IMR-90 (cell line): ENCODE data around the gene DHRS7C. TPM values are rescaled to one million over a fixed set of nuclear protein-coding genes. Genes with fewer than 3 reads are reported as not detected.
A peak's percentile ranks its signal among the peaks of the same experiment; 100 is the strongest.

ENCODE experiments used
- ATAC-seq: fragments of 200-7000 bp; cut with Tn5 transposase; 2 replicates; pipeline ENCODE4 v1.9.1; 2020; ENCODE audit warnings: low read depth, mild to moderate bottlenecking, moderate library complexity
- BruUV-seq: library from RNA; stranded (reverse); fragments of 400-500 nt; replicated peaks from 2 replicates; lab custom pipeline; 2021; lab: Mats Ljungman, UMichigan
- CTCF ChIA-PET: fragments of 300-600 bp; formaldehyde crosslinking; extraction: SDS; loops from one replicate; lab custom pipeline; 2021; ENCODE audit warnings: antibody characterized with exemption; lab: Yijun Ruan, JAX
- POLR2A ChIA-PET: fragments of 300-600 bp; sonication (Branson Sonifier 250); formaldehyde crosslinking; loops from one replicate; lab custom pipeline; 2022; ENCODE audit warnings: antibody characterized with exemption; ENCODE audit not compliant: unreplicated experiment; lab: Charles Lee
- DNase-seq: peaks from one replicate; pipeline ENCODE4 v3.0.0; 2013
- H2AFZ ChIP-seq: replicated peaks from 2 replicates; pipeline ENCODE3; 2013; ENCODE audit warnings: low read length, mild to moderate bottlenecking; ENCODE audit not compliant: poor library complexity
- H2AK5ac ChIP-seq: 2 replicates; pipeline ENCODE4 v1.6.1; 2013; ENCODE audit warnings: low read depth, low read length, inconsistent platforms
- H2AK9ac ChIP-seq: replicated peaks from 2 replicates; pipeline ENCODE3; 2013; ENCODE audit warnings: mild to moderate bottlenecking, low read depth, low read length, moderate library complexity; ENCODE audit not compliant: poor library complexity
- H2BK120ac ChIP-seq: 2 replicates; pipeline ENCODE4 v1.6.1; 2013; ENCODE audit warnings: low read depth, low read length, inconsistent platforms
- H2BK15ac ChIP-seq: 3 replicates; pipeline ENCODE4 v1.6.1; 2013; ENCODE audit warnings: low read depth, low read length, inconsistent platforms
- H2BK20ac ChIP-seq: 2 replicates; pipeline ENCODE4 v1.6.1; 2013; ENCODE audit warnings: low read depth, mild to moderate bottlenecking, inconsistent platforms, low read length, moderate library complexity
- H2BK5ac ChIP-seq: 2 replicates; pipeline ENCODE4 v1.6.1; 2013; ENCODE audit warnings: mild to moderate bottlenecking, low read depth, low read length, inconsistent platforms; ENCODE audit not compliant: poor library complexity, severe bottlenecking
- H3K14ac ChIP-seq: replicated peaks from 2 replicates; pipeline ENCODE4 v1.6.1; 2013; ENCODE audit warnings: low read depth, low read length, inconsistent platforms
- H3K18ac ChIP-seq: 2 replicates; pipeline ENCODE4 v1.6.1; 2013; ENCODE audit warnings: low read depth, low read length, control low read depth
- H3K23ac ChIP-seq: 2 replicates; pipeline ENCODE4 v1.6.1; 2013; ENCODE audit warnings: low read depth, low read length, inconsistent platforms
- H3K27ac ChIP-seq: 2 replicates; pipeline ENCODE4 v1.5.1; 2013; ENCODE audit warnings: mild to moderate bottlenecking, control low read depth, low read length; ENCODE audit not compliant: insufficient read depth
- H3K27me3 ChIP-seq: 2 replicates; pipeline ENCODE4 v1.6.1; 2013; ENCODE audit warnings: low read length; ENCODE audit not compliant: control insufficient read depth, insufficient read depth
- H3K36me3 ChIP-seq: 2 replicates; pipeline ENCODE4 v1.6.1; 2013; ENCODE audit warnings: low read length, mixed read lengths; ENCODE audit not compliant: control insufficient read depth, insufficient read depth
- H3K4ac ChIP-seq: 2 replicates; pipeline ENCODE4 v1.6.1; 2013; ENCODE audit warnings: low read depth, low read length, inconsistent platforms
- H3K4me1 ChIP-seq: 2 replicates; pipeline ENCODE4 v1.6.1; 2013; ENCODE audit warnings: low read length, mixed read lengths; ENCODE audit not compliant: control insufficient read depth, insufficient read depth
- H3K4me2 ChIP-seq: 2 replicates; pipeline ENCODE4 v1.6.1; 2013; ENCODE audit warnings: low read depth, mild to moderate bottlenecking, control low read depth, low read length, moderate library complexity
- H3K4me3 ChIP-seq: 2 replicates; pipeline ENCODE4 v1.5.1; 2013; ENCODE audit warnings: low read depth, mild to moderate bottlenecking, control low read depth, low read length, moderate library complexity; ENCODE audit not compliant: insufficient read depth
- H3K56ac ChIP-seq: 2 replicates; pipeline ENCODE4 v1.6.1; 2013; ENCODE audit warnings: low read length, inconsistent platforms; ENCODE audit not compliant: insufficient read depth; ENCODE audit errors: extremely low read depth
- H3K79me1 ChIP-seq, 2 experiments: 2 replicates each; pipeline ENCODE4 v1.6.1; 2013; ENCODE audit warnings: low read length in 2 of 2, inconsistent platforms in 1 of 2, low read depth in 1 of 2
- H3K9ac ChIP-seq: 2 replicates; pipeline ENCODE4 v1.6.1; 2013; ENCODE audit warnings: low read depth, low read length, control low read depth
- H3K9me1 ChIP-seq: 2 replicates; pipeline ENCODE4 v1.6.1; 2013; ENCODE audit warnings: low read length, inconsistent platforms; ENCODE audit not compliant: insufficient read depth
- H3K9me3 ChIP-seq: 2 replicates; pipeline ENCODE4 v1.6.1; 2013; ENCODE audit warnings: low read length; ENCODE audit not compliant: control insufficient read depth, insufficient read depth
- H4K20me1 ChIP-seq: 2 replicates; pipeline ENCODE4 v1.6.1; 2013; ENCODE audit warnings: low read length, inconsistent platforms; ENCODE audit not compliant: insufficient read depth
- H4K5ac ChIP-seq: 2 replicates; pipeline ENCODE4 v1.6.1; 2013; ENCODE audit warnings: mild to moderate bottlenecking, low read depth, low read length, control low read depth
- H4K8ac ChIP-seq, 2 experiments: 2 replicates each; pipeline ENCODE4 v1.6.1; 2013; ENCODE audit warnings: low read depth in 2 of 2, low read length in 2 of 2, control low read depth in 1 of 2, inconsistent platforms in 1 of 2
- H4K91ac ChIP-seq: 2 replicates; pipeline ENCODE4 v1.6.1; 2013; ENCODE audit warnings: low read depth, low read length, inconsistent platforms; ENCODE audit not compliant: insufficient read depth
- CTCF ChIP-seq: conservative IDR thresholded peaks from 2 replicates; pipeline ENCODE4 v1.5.1; 2012; ENCODE audit warnings: mild to moderate bottlenecking, low read depth, low read length, improper control_type of control experiment
- RFX5 ChIP-seq: IDR thresholded peaks from 2 replicates; pipeline ENCODE4 v1.8.0; 2012; ENCODE audit warnings: low read depth, mild to moderate bottlenecking, low read length, moderate library complexity
- WGBS, 2 experiments: methylation state at CpG; one replicate each; pipeline versions ENCODE4 v1.1.5 to v1.1.7; 2013; ENCODE audit warnings: missing lambda C conversion rate in 2 of 2; ENCODE audit not compliant: insufficient read length in 1 of 2; ENCODE audit errors: extremely low coverage in 2 of 2; 5-methylcytosine and 5-hydroxymethylcytosine counted together
- dilution Hi-C: fragments of 300-500 bp; cut with HindIII; formaldehyde crosslinking; loops from one replicate; pipeline ENCODE4 v1.14.3; 2018; ENCODE audit warnings: low sequenced_read_pairs; ENCODE audit not compliant: unreplicated experiment
- in situ Hi-C: fragments of 300-500 bp; cut with MboI; formaldehyde crosslinking; loops from 3 replicates; pipeline ENCODE4 v1.14.3; 2019; ENCODE audit warnings: low sequenced_read_pairs, inconsistent platforms, mixed read lengths
- intact Hi-C: fragments of 100-400 bp; cut with micrococcal nuclease; formaldehyde crosslinking; loops from 2 replicates; pipeline ENCODE4 v1.10.0; 2022
- polyA plus RNA-seq, 3 experiments: library from polyadenylated mRNA; depleted of rRNA; stranded (reverse); fragments of >200 nt; gene quantifications; 2 replicates each; pipeline ENCODE4 v1.2.3, GENCODE V29; 2012; ENCODE audit warnings: low replicate concordance in 1 of 3
- total RNA-seq: library from RNA; depleted of rRNA; stranded (reverse); fragments of >200 nt; gene quantifications from 2 replicates; pipeline ENCODE4 v1.2.3, GENCODE V29; 2012

The DHRS7C gene
- total and polyA plus RNA-seq, 2 of the 4 experiments (the other 2 are of a cell fraction) = not detected

- intact Hi-C loops (no loop called here), dilution Hi-C loops (no loop called here), in situ Hi-C loops (no loop called here)
- ATAC-seq (no peak), DNase-seq (peak; percentile 16)
- no peak overlapping the region for H3K18ac ChIP-seq
- no peak overlapping the region for H3K4ac ChIP-seq
- H3K56ac ChIP-seq = no peak overlapping the region
- no peaks in the 10 kb centered on the region for H3K36me3 ChIP-seq
- H3K4me2 ChIP-seq = no peak overlapping the region
- CTCF ChIA-PET = interaction anchor here (0.6 to 1.0 kb wide), 7 partner anchors 9 to 1009 kb away, joined by 3 to 7 read pairs (median 3); no protein-coding TSS in a partner anchor
- no peak overlapping the region for H3K23ac ChIP-seq
- H3K27me3 ChIP-seq = no peaks in the 10 kb centered on the region; the same call in 1 of the 2 replicates
- no peaks in the 10 kb centered on the region for H3K9me1 ChIP-seq
- POLR2A ChIA-PET = no interaction called here
- no peak overlapping the region for H4K5ac ChIP-seq
- H3K4me1 ChIP-seq = no peaks in the 10 kb centered on the region
- no peak overlapping the region for H2AK9ac ChIP-seq
- H2BK15ac ChIP-seq = no peak overlapping the region
- H2BK120ac ChIP-seq = no peak overlapping the region
- H2BK20ac ChIP-seq = no peak overlapping the region
- H3K79me1 ChIP-seq = no peaks in the 10 kb centered on the region
- no peaks in the 10 kb centered on the region for H4K20me1 ChIP-seq
- no peak overlapping the region for H3K14ac ChIP-seq
- no peak overlapping the region for H3K27ac ChIP-seq
- H3K9me3 ChIP-seq = no peaks in the 10 kb centered on the region
- no CpG with 5 or more reads among the region's 5 CpGs for WGBS, 2 experiments
- H2AFZ ChIP-seq = no peak overlapping the region
- no peak overlapping the region for H2BK5ac ChIP-seq
- BruUV-seq = no TSS peak
- no peak overlapping the region for H4K8ac ChIP-seq
- H2AK5ac ChIP-seq = no peak overlapping the region
- no peak overlapping the region for H4K91ac ChIP-seq
- no peak for TF ChIP-seq RFX5
- peak; percentile 30 for TF ChIP-seq CTCF
- no peak overlapping the region for H3K9ac ChIP-seq
- no peak overlapping the region for H3K4me3 ChIP-seq
These were observed 22.9 kb downstream of the DHRS7C start for GRCh38 chr17:9768381-9768934.
